Measurements from ENCODE around the gene TNS2. TPM values are rescaled to one million over a fixed set of nuclear protein-coding genes. Genes with fewer than 3 reads are reported as not detected.

Gene TNS2
- total and polyA plus RNA-seq, 9 of the 15 experiments (the other 6 are each of a cell fraction or from before 2014, with no cell fraction given) = 0.28 to 3.1 (median 1.2) TPM; not detected in 1

DNA sequence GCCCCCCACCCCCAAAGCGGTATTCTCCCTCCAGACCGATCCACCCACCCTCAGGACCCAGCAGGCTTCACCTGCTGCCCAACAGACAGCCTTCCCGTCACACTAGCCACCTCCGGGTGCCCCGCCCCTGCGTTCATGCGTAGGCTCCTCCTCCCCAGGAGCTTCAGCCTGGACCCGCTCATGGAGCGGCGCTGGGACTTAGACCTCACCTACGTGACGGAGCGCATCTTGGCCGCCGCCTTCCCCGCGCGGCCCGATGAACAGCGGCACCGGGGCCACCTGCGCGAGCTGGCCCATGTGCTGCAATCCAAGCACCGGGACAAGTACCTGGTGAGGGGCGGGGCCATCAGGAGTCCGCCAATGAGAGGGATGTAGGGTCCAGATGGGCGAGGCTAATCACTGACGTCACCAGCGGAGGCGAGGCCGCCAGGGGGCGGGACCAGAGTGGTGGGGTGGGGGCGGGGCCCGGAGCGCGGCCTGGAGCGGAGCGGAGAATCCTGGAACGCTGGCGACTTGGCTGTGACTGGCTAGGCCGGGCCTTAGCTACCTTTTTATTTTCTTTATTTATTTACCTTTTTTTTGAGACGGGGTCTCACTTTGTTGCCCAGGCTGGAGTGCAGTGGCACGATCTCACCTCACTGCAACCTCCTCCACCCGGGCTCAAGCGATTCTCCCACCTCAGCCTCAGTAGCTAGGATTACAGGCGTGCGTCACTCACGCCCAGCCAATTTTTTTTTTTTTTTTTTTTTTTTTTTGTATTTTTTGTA is 4.4 kb downstream of the TNS2 start (continued):
- TF ChIP-seq, protein P1, sequence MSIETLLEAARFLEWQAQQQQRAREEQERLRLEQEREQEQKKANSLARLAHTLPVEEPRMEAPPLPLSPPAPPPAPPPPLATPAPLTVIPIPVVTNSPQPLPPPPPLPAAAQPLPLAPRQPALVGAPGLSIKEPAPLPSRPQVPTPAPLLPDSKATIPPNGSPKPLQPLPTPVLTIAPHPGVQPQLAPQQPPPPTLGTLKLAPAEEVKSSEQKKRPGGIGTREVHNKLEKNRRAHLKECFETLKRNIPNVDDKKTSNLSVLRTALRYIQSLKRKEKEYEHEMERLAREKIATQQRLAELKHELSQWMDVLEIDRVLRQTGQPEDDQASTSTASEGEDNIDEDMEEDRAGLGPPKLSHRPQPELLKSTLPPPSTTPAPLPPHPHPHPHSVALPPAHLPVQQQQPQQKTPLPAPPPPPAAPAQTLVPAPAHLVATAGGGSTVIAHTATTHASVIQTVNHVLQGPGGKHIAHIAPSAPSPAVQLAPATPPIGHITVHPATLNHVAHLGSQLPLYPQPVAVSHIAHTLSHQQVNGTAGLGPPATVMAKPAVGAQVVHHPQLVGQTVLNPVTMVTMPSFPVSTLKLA (conservative IDR thresholded peaks at IDR 0.05) = peak; percentile 86 to 93
- TF ChIP-seq ESRRA (IDR thresholded peaks at IDR 0.05; ENCODE audit: borderline replicate concordance, low read depth) = no peak
- TF ChIP-seq MEF2A (IDR thresholded peaks at IDR 0.05; ENCODE audit: control insufficient read depth, low read depth, low read length) = no peak
- TF ChIP-seq MEIS2 (IDR thresholded peaks at IDR 0.05; ENCODE audit: partially characterized antibody) = no peak
- no peak for TF ChIP-seq ZNF324 (CRISPR knock-in tag; IDR thresholded peaks at IDR 0.05)
- TF ChIP-seq ZNF174 (CRISPR knock-in tag; IDR thresholded peaks at IDR 0.05) = no peak
- no peak for TF ChIP-seq ZNF507 (tag; conservative IDR thresholded peaks at IDR 0.05)
- no peak for TF ChIP-seq ETV6 (IDR thresholded peaks at IDR 0.05; ENCODE audit: borderline replicate concordance in 1 of 2, low read depth in 2 of 2, low read length in 1 of 2)
- no peak for TF ChIP-seq ETV6 (CRISPR knock-in tag; IDR thresholded peaks at IDR 0.05; ENCODE audit: borderline replicate concordance)
- TF ChIP-seq THRAP3 (IDR thresholded peaks at IDR 0.05; ENCODE audit: borderline replicate concordance) = no peak
- TF ChIP-seq, protein P2, sequence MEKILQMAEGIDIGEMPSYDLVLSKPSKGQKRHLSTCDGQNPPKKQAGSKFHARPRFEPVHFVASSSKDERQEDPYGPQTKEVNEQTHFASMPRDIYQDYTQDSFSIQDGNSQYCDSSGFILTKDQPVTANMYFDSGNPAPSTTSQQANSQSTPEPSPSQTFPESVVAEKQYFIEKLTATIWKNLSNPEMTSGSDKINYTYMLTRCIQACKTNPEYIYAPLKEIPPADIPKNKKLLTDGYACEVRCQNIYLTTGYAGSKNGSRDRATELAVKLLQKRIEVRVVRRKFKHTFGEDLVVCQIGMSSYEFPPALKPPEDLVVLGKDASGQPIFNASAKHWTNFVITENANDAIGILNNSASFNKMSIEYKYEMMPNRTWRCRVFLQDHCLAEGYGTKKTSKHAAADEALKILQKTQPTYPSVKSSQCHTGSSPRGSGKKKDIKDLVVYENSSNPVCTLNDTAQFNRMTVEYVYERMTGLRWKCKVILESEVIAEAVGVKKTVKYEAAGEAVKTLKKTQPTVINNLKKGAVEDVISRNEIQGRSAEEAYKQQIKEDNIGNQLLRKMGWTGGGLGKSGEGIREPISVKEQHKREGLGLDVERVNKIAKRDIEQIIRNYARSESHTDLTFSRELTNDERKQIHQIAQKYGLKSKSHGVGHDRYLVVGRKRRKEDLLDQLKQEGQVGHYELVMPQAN (IDR thresholded peaks at IDR 0.05; ENCODE audit: borderline replicate concordance) = no peak; the same call in none of the 2 replicates
- no peak for TF ChIP-seq SRF (CRISPR knock-in tag; IDR thresholded peaks at IDR 0.05)
- no peak for TF ChIP-seq FOXK1 (CRISPR knock-in tag; IDR thresholded peaks at IDR 0.05; ENCODE audit: borderline replicate concordance)
- TF ChIP-seq ZNF830 (CRISPR knock-in tag; IDR thresholded peaks at IDR 0.05) = no peak
- no peak for TF ChIP-seq LCOR (CRISPR knock-in tag; IDR thresholded peaks at IDR 0.05)
- TF ChIP-seq, protein P3, sequence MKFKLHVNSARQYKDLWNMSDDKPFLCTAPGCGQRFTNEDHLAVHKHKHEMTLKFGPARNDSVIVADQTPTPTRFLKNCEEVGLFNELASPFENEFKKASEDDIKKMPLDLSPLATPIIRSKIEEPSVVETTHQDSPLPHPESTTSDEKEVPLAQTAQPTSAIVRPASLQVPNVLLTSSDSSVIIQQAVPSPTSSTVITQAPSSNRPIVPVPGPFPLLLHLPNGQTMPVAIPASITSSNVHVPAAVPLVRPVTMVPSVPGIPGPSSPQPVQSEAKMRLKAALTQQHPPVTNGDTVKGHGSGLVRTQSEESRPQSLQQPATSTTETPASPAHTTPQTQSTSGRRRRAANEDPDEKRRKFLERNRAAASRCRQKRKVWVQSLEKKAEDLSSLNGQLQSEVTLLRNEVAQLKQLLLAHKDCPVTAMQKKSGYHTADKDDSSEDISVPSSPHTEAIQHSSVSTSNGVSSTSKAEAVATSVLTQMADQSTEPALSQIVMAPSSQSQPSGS (CRISPR knock-in tag; IDR thresholded peaks at IDR 0.05) = no peak
- TF ChIP-seq PHF20 (IDR thresholded peaks at IDR 0.05; ENCODE audit: partially characterized antibody) = no peak
- no peak for TF ChIP-seq POLR3G (IDR thresholded peaks at IDR 0.05; ENCODE audit: extremely low read depth, insufficient read length, insufficient replicate concordance)
